IMR-90 (cell line): Measurements from ENCODE around the gene LONP1. TPM values are rescaled to one million over a fixed set of nuclear protein-coding genes. Genes with fewer than 3 reads are reported as not detected.

ENCODE experiments used
- ATAC-seq: fragments of 200-7000 bp; cut with Tn5 transposase; 2 replicates; pipeline ENCODE4 v1.9.1; 2020; ENCODE audit warnings: low read depth, mild to moderate bottlenecking, moderate library complexity
- BruUV-seq: library from RNA; stranded (reverse); fragments of 400-500 nt; replicated peaks from 2 replicates; lab custom pipeline; 2021; lab: Mats Ljungman, UMichigan
- CTCF ChIA-PET: fragments of 300-600 bp; formaldehyde crosslinking; extraction: SDS; loops from one replicate; lab custom pipeline; 2021; ENCODE audit warnings: antibody characterized with exemption; lab: Yijun Ruan, JAX
- POLR2A ChIA-PET: fragments of 300-600 bp; sonication (Branson Sonifier 250); formaldehyde crosslinking; loops from one replicate; lab custom pipeline; 2022; ENCODE audit warnings: antibody characterized with exemption; ENCODE audit not compliant: unreplicated experiment; lab: Charles Lee
- DNase-seq: peaks from one replicate; pipeline ENCODE4 v3.0.0; 2013
- H2AFZ ChIP-seq: replicated peaks from 2 replicates; pipeline ENCODE3; 2013; ENCODE audit warnings: low read length, mild to moderate bottlenecking; ENCODE audit not compliant: poor library complexity
- H2AK5ac ChIP-seq: 2 replicates; pipeline ENCODE4 v1.6.1; 2013; ENCODE audit warnings: low read depth, low read length, inconsistent platforms
- H2AK9ac ChIP-seq: replicated peaks from 2 replicates; pipeline ENCODE3; 2013; ENCODE audit warnings: mild to moderate bottlenecking, low read depth, low read length, moderate library complexity; ENCODE audit not compliant: poor library complexity
- H2BK120ac ChIP-seq: 2 replicates; pipeline ENCODE4 v1.6.1; 2013; ENCODE audit warnings: low read depth, low read length, inconsistent platforms
- H2BK15ac ChIP-seq: 3 replicates; pipeline ENCODE4 v1.6.1; 2013; ENCODE audit warnings: low read depth, low read length, inconsistent platforms
- H2BK20ac ChIP-seq: 2 replicates; pipeline ENCODE4 v1.6.1; 2013; ENCODE audit warnings: low read depth, mild to moderate bottlenecking, inconsistent platforms, low read length, moderate library complexity
- H2BK5ac ChIP-seq: 2 replicates; pipeline ENCODE4 v1.6.1; 2013; ENCODE audit warnings: mild to moderate bottlenecking, low read depth, low read length, inconsistent platforms; ENCODE audit not compliant: poor library complexity, severe bottlenecking
- H3K14ac ChIP-seq: replicated peaks from 2 replicates; pipeline ENCODE4 v1.6.1; 2013; ENCODE audit warnings: low read depth, low read length, inconsistent platforms
- H3K18ac ChIP-seq: 2 replicates; pipeline ENCODE4 v1.6.1; 2013; ENCODE audit warnings: low read depth, low read length, control low read depth
- H3K23ac ChIP-seq: 2 replicates; pipeline ENCODE4 v1.6.1; 2013; ENCODE audit warnings: low read depth, low read length, inconsistent platforms
- H3K27ac ChIP-seq: 2 replicates; pipeline ENCODE4 v1.5.1; 2013; ENCODE audit warnings: mild to moderate bottlenecking, control low read depth, low read length; ENCODE audit not compliant: insufficient read depth
- H3K27me3 ChIP-seq: 2 replicates; pipeline ENCODE4 v1.6.1; 2013; ENCODE audit warnings: low read length; ENCODE audit not compliant: control insufficient read depth, insufficient read depth
- H3K36me3 ChIP-seq: 2 replicates; pipeline ENCODE4 v1.6.1; 2013; ENCODE audit warnings: low read length, mixed read lengths; ENCODE audit not compliant: control insufficient read depth, insufficient read depth
- H3K4ac ChIP-seq: 2 replicates; pipeline ENCODE4 v1.6.1; 2013; ENCODE audit warnings: low read depth, low read length, inconsistent platforms
- H3K4me1 ChIP-seq: 2 replicates; pipeline ENCODE4 v1.6.1; 2013; ENCODE audit warnings: low read length, mixed read lengths; ENCODE audit not compliant: control insufficient read depth, insufficient read depth
- H3K4me2 ChIP-seq: 2 replicates; pipeline ENCODE4 v1.6.1; 2013; ENCODE audit warnings: low read depth, mild to moderate bottlenecking, control low read depth, low read length, moderate library complexity
- H3K4me3 ChIP-seq: 2 replicates; pipeline ENCODE4 v1.5.1; 2013; ENCODE audit warnings: low read depth, mild to moderate bottlenecking, control low read depth, low read length, moderate library complexity; ENCODE audit not compliant: insufficient read depth
- H3K56ac ChIP-seq: 2 replicates; pipeline ENCODE4 v1.6.1; 2013; ENCODE audit warnings: low read length, inconsistent platforms; ENCODE audit not compliant: insufficient read depth; ENCODE audit errors: extremely low read depth
- H3K79me1 ChIP-seq, 2 experiments: 2 replicates each; pipeline ENCODE4 v1.6.1; 2013; ENCODE audit warnings: low read length in 2 of 2, inconsistent platforms in 1 of 2, low read depth in 1 of 2
- H3K9ac ChIP-seq: 2 replicates; pipeline ENCODE4 v1.6.1; 2013; ENCODE audit warnings: low read depth, low read length, control low read depth
- H3K9me1 ChIP-seq: 2 replicates; pipeline ENCODE4 v1.6.1; 2013; ENCODE audit warnings: low read length, inconsistent platforms; ENCODE audit not compliant: insufficient read depth
- H3K9me3 ChIP-seq: 2 replicates; pipeline ENCODE4 v1.6.1; 2013; ENCODE audit warnings: low read length; ENCODE audit not compliant: control insufficient read depth, insufficient read depth
- H4K20me1 ChIP-seq: 2 replicates; pipeline ENCODE4 v1.6.1; 2013; ENCODE audit warnings: low read length, inconsistent platforms; ENCODE audit not compliant: insufficient read depth
- H4K5ac ChIP-seq: 2 replicates; pipeline ENCODE4 v1.6.1; 2013; ENCODE audit warnings: mild to moderate bottlenecking, low read depth, low read length, control low read depth
- H4K8ac ChIP-seq, 2 experiments: 2 replicates each; pipeline ENCODE4 v1.6.1; 2013; ENCODE audit warnings: low read depth in 2 of 2, low read length in 2 of 2, control low read depth in 1 of 2, inconsistent platforms in 1 of 2
- H4K91ac ChIP-seq: 2 replicates; pipeline ENCODE4 v1.6.1; 2013; ENCODE audit warnings: low read depth, low read length, inconsistent platforms; ENCODE audit not compliant: insufficient read depth
- BHLHE40 ChIP-seq: fragments of 150-350 bp; IDR thresholded peaks from 2 replicates; pipeline ENCODE4 v1.6.1; 2016; ENCODE audit warnings: mild to moderate bottlenecking, low read depth, low read length
- CEBPB ChIP-seq: IDR thresholded peaks from 2 replicates; pipeline ENCODE4 v1.6.1; 2012; ENCODE audit warnings: low read depth, low read length, improper control_type of control experiment
- CTCF ChIP-seq: conservative IDR thresholded peaks from 2 replicates; pipeline ENCODE4 v1.5.1; 2012; ENCODE audit warnings: mild to moderate bottlenecking, low read depth, low read length, improper control_type of control experiment
- MAZ ChIP-seq: IDR thresholded peaks from 2 replicates; pipeline ENCODE4 v1.6.1; 2012; ENCODE audit warnings: low read depth, mild to moderate bottlenecking, low read length, improper control_type of control experiment, moderate library complexity, borderline replicate concordance
- RAD21 ChIP-seq: IDR thresholded peaks from 2 replicates; pipeline ENCODE4 v1.6.1; 2012; ENCODE audit warnings: low read length, improper control_type of control experiment
- RFX5 ChIP-seq: IDR thresholded peaks from 2 replicates; pipeline ENCODE4 v1.8.0; 2012; ENCODE audit warnings: low read depth, mild to moderate bottlenecking, low read length, moderate library complexity
- SMC3 ChIP-seq: fragments of 150-350 bp; IDR thresholded peaks from 2 replicates; pipeline ENCODE4 v1.6.1; 2016; ENCODE audit warnings: low read depth, mild to moderate bottlenecking, antibody characterized with exemption, low read length, moderate library complexity
- WGBS, 2 experiments: methylation state at CpG; one replicate each; pipeline versions ENCODE4 v1.1.5 to v1.1.7; 2013; ENCODE audit warnings: missing lambda C conversion rate in 2 of 2; ENCODE audit not compliant: insufficient read length in 1 of 2; ENCODE audit errors: extremely low coverage in 2 of 2; 5-methylcytosine and 5-hydroxymethylcytosine counted together
- dilution Hi-C: fragments of 300-500 bp; cut with HindIII; formaldehyde crosslinking; loops from one replicate; pipeline ENCODE4 v1.14.3; 2018; ENCODE audit warnings: low sequenced_read_pairs; ENCODE audit not compliant: unreplicated experiment
- in situ Hi-C: fragments of 300-500 bp; cut with MboI; formaldehyde crosslinking; loops from 3 replicates; pipeline ENCODE4 v1.14.3; 2019; ENCODE audit warnings: low sequenced_read_pairs, inconsistent platforms, mixed read lengths
- intact Hi-C: fragments of 100-400 bp; cut with micrococcal nuclease; formaldehyde crosslinking; loops from 2 replicates; pipeline ENCODE4 v1.10.0; 2022
- polyA plus RNA-seq, 3 experiments: library from polyadenylated mRNA; depleted of rRNA; stranded (reverse); fragments of >200 nt; gene quantifications; 2 replicates each; pipeline ENCODE4 v1.2.3, GENCODE V29; 2012; ENCODE audit warnings: low replicate concordance in 1 of 3
- total RNA-seq: library from RNA; depleted of rRNA; stranded (reverse); fragments of >200 nt; gene quantifications from 2 replicates; pipeline ENCODE4 v1.2.3, GENCODE V29; 2012

The LONP1 gene
- total and polyA plus RNA-seq, 2 of the 4 experiments (the other 2 are of a cell fraction), result 64.2 to 93.2 TPM

- TF ChIP-seq BHLHE40 (no peak), RFX5 (no peak), CEBPB (no peak), MAZ (no peak), SMC3 (no peak)
Measured at GRCh38 chr19:5680084-5680436, 39.9 kb downstream of the LONP1 start (continued).

- Histone ChIP-seq H3K56ac (peak overlapping the region; percentile 86; the same call in 1 of the 2 replicates), H2BK5ac (peak overlapping the region; percentile 58), H3K14ac (peak overlapping the region; percentile 68), H3K4me2 (peak overlapping the region; percentile 99), H3K23ac (peak overlapping the region; percentile 75), H4K5ac (peak overlapping the region; percentile 85), H3K18ac (peak overlapping the region; percentile 53), H2AFZ (peak overlapping the region; percentile 97), H3K9ac (peak overlapping the region; percentile 79), H2BK15ac (no peak overlapping the region), H3K4ac (peak overlapping the region; percentile 85), H3K27ac (peak overlapping the region; percentile 69), H2AK9ac (peak overlapping the region; percentile 97), H2BK120ac (peak overlapping the region; percentile 22; the same call in 1 of the 2 replicates), H2BK20ac (no peak overlapping the region), H3K4me3 (peak overlapping the region; percentile 75), H3K36me3 (no peaks in the 10 kb centered on the region), H3K4me1 (peaks cover 7% of the 10 kb centered on the region), H2AK5ac (peak overlapping the region; percentile 87), H3K9me3 (no peaks in the 10 kb centered on the region), H4K20me1 (no peaks in the 10 kb centered on the region; the same call in 1 of the 2 replicates), H4K8ac (peak overlapping the region; percentile 88 to 95), H3K79me1 (peaks cover 15 to 19% of the 10 kb centered on the region in 2 experiments; a peak in 3 of 4 replicates), H3K27me3 (no peaks in the 10 kb centered on the region), H4K91ac (peak overlapping the region; percentile 87), H3K9me1 (peaks cover 7% of the 10 kb centered on the region; the same call in 1 of the 2 replicates)
- BruUV-seq, result no TSS peak
- intact Hi-C loops, result no loop called here
- CTCF ChIA-PET, result no interaction called here
- no peak for TF ChIP-seq CTCF
- TF ChIP-seq RAD21, result no peak
- POLR2A ChIA-PET, result no interaction called here
- dilution Hi-C loops, result no loop called here
- in situ Hi-C loops, result no loop called here
- WGBS, 2 experiments, result 51% methylated on average over 10 of the region's 26 CpGs; no CpG with 5 or more reads in 1 of the 2 experiments
- DNase-seq (no peak), ATAC-seq (no peak; the same call in 1 of the 2 replicates)
Measured at GRCh38 chr19:5679289-5680083, 40.5 kb downstream of the LONP1 start.
